ENCODE measurements around the gene GIMAP2.

- TF ChIP-seq CTCF (IDR thresholded peaks at IDR 0.05; ENCODE audit: insufficient read depth, low read length, poor library complexity, severe bottlenecking) (no peak), EZH2phosphoT487 (conservative IDR thresholded peaks at IDR 0.05; ENCODE audit: low read length) (no peak)
These were observed 48.1 kb downstream of the GIMAP2 start for GRCh38 chr7:150733482-150734095.
